ENCODE measurements around the gene ETS2.

The ETS2 gene

DNA sequence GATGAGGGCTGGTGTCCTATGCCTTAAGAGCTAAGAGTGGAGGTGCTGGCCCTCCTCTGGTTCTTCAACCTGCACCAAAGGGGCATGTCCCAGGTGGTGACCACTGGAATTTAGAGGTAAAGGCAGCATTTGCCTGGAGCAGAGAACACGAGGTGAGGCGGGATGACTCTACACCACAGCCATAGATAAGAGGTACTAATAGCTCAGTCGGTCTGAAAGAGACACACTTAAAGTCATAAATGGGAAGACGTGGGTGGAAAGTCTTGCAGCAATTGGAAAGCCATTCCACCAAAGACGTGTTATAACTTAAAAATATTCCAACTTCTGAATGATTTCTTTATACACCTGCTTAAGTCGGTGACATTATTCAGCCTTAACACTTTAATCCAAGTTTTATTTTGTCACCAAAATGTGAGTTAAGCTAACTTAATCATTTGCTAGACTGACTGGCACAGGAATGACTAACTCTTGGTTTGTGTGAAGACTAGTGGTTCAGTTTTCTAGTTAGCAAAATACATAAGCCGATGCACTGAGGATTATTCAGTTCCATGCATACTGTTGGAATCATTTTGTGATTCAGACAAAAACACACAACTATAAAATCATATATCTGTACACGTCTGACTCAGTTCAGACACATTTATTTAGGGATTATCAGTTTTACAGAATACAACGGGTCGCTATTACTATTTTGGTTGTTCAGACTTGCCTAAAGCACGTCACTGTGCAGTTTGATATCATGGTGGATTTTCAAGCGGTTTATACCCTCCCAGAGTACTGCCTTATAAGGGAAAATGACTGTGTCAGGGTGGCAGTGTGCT, 4.6 kb upstream of the ETS2 start:
- DNase-seq (ENCODE audit: low read depth, low spot score) = no peak

DNA sequence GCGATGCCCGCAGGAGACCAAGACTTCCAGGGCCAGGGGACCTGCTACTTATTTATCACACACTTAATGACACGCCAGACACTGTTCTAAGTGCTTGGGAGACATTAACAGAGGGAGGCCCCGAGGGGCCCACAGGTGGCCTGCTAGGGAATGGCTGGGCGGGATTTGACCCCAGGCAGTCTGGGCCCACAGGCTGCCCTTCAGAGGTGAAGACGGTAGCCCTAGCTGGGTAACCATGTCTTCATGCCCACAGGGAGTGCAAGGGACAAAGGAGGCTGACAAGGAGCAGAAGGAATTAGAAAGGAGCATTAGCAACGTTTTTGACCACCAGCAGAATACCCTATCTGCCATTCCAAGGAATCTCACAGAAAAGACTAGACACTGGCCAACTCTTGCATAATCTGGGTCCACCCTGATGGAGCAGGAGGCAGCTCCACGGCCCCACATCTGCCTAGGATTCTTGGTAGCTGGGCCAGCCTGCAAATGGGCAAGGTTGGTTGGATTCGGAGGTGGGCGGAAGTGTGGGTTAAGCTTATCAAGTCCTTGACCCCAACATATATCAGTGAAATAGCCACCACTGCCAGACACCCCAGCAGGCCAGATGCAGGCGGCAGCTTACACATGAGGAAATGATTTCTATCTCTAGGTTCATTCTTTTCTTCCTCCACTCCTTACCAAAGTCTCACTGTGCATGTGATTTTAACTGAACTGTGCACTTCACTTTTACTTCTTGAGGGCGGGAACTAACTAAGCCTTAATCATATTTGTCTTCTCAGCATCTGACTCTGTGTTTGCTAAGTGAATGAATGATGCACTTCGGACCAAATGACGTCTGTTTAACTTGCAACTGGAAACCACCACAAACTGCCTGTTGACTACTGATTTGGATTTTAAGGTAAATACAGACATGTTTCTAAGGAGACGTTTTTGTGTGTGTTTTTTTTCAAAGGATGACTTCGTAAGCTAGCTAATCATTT, 3.4 kb upstream of the ETS2 start:
- no peak for DNase-seq (ENCODE audit: low read depth, low spot score)

DNA sequence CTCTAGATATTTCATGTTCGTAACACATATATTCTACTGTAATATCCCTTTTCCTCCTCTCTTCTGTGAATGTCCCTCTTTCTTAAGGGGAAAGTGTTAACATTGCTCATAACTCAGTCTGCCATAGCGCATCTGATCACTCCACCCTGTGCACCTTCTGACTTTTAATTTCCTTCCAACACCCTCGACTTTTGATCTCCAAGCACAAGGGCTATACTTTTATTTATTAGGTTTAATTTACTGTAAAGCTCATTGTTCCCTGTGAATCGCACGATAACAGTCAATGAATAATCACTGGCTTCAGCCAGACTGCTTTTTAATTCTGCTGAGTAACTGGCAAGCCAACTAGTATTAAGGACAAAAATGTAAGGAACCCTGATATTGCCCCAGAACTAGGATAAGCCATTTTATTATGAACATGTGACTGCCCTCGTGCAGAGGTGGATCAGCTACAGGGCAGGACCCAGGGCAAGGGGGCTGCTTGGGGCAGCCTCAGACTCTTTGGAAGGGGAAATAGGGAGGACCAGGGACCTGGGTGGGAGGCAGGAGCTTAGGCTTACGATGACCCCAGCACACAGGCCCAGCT, 2.6 kb upstream of the ETS2 start:
- no peak for DNase-seq (ENCODE audit: low read depth, low spot score)

DNA sequence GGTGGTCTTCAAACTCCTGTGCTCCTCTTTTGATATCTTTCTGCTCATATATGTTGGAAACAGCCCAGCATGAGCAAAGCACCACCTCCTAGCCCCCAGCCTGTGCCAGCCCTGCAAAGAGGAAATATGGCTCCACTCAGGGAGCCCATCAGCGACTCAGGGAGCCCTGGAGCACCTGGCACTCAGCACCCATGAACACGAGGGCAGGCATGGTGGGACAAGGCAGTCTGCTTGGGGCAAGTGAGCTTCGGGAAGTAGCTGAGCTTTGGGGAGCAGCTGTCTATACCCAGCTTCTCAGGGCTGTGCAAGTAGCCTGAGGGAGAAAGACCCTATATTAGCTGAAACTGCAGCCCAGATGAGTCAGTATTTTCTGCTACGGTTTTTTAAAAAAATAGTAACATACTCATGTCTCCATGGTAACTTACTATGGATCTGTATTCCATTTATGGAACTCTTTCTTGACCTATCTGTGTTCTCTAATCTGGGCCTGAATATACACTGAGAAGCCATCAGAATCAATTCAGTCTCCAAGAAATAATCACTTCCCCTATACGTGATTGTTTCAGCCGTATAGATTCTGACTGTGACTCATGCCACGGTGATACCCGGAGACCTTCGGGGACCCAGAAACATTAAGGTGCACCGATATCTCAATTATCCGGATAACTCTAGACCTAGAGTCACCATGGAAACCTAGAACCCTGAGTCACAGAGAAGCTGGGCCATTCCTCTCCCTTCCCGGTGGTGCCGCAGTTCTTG, 1.5 kb upstream of the ETS2 start:
- no peak for DNase-seq (ENCODE audit: low read depth, low spot score)

DNA sequence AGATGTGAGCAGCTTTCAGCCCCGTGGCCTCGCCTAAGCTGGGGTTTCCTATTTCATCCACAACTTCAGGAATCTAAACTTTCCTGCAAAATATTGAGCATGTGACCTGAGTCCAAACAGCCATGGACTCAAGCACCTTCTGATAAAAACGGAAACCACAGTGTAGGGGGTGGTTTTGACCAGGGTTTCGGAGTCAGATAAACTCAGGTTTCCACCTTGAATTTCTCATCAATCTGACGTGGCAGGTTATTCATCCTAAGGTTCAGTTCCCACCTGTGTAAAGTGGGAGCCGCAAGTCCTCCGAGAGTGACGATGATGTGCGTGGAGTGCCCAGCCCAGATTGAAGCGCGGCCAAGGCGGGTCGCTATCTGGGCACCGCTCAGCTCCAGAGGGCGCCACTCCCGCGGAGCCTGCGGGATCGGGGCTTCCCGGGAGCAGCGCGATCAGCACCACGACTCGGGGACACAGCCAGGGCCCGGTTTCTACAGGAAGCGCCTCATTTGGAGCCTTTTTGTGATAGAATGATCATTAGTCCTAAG, 871 bp upstream of the ETS2 start:
- no peak for DNase-seq (ENCODE audit: low read depth, low spot score)

DNA sequence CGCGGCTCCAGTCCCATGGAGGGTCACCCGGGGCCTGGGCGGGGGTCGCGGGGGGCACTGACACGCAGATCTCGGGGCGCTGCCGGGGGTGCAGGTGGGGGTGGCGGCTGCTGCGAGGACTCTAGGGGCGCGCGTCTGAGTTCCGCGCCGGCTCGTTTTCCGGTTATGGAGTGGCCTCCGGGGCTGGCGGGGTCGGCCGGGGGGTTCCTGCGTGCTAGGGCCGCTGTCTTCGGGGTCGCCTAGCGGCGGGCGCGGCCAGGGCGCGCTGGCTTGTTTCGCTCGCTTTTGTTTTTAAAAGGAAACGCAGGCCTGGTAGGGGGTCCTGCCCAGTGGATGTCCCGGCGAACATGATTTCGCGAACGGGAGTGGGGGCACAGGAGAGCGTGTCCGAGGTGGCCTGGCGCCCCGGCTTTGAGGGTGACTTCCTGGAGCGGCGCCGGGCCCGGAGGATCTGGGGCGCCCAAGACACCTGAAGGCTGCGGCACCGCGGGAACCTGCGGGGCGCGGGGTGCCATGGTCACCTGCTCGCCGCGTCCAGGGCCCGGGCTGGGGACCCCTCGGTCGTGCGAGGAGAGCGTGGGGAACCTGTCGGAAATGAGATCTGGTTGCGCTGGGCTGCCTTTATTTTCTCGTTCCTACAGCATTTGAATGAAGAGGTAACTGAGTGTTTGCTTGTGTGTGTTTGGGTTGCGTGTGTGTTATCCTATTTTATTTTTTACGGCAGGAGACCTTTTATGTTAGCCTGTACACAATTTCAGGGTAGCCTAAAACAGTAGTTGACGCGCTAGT, 618 bp downstream of the ETS2 start:
- DNase-seq (ENCODE audit: low read depth, low spot score) = peak; percentile 7

DNA sequence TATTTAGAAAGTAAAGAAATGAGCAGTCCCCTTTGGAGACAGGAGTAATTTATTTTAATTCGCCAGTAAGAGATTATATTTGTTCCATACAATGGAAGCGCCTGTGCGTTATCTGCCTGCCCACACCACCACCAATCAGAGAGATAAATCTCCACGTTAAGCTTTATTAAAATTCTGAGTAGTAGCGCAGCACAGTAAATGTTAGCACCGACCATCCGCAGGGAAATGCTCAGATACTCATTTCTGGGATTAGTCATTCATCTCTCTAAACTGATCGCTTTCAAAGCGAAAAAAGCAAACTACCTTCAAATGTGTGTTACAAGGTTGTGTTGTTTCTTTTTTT, 1.2 kb downstream of the ETS2 start:
- DNase-seq (ENCODE audit: low read depth, low spot score) = no peak

DNA sequence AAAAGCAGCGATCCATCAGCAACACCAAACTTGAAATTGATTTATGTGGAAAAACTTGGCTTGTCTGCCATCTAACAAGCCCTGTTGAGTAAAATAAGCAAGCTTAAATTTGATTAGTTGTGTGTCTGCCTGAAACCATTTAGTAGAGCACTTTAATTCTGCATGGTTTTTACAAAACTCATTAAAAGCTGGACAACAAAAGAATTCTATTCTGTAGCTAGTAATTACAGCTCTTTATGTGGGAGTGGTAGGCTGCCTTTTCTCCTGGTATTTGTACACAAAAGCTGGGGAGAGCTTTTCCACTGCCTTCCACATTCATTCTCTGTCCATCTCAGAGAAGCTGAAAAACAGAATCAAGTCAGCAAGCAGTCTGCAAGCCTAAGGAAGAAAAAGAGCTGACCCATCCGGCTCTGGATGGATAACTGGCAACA, 1.7 kb downstream of the ETS2 start:
- no peak for DNase-seq (ENCODE audit: low read depth, low spot score)

DNA sequence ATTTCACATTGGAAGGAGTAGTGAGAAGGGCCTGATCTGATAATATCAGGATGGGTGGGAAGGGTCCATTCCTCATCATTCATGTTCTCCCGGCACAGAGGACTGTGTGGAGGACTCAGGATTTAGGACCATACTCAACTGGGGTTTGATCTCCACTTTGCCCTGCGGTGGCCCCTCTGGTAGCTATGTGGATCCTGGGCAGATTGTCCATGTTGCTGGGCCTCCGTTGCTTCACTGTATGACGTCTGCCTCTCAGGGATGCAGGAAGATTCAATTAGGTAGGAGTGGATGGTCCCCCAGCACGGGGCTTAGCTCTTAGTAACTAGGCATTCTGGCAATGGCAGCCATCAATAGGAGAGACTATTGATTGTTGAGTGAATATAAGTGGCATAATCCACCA, 2.3 kb downstream of the ETS2 start:
- DNase-seq (ENCODE audit: low read depth, low spot score) = no peak

DNA sequence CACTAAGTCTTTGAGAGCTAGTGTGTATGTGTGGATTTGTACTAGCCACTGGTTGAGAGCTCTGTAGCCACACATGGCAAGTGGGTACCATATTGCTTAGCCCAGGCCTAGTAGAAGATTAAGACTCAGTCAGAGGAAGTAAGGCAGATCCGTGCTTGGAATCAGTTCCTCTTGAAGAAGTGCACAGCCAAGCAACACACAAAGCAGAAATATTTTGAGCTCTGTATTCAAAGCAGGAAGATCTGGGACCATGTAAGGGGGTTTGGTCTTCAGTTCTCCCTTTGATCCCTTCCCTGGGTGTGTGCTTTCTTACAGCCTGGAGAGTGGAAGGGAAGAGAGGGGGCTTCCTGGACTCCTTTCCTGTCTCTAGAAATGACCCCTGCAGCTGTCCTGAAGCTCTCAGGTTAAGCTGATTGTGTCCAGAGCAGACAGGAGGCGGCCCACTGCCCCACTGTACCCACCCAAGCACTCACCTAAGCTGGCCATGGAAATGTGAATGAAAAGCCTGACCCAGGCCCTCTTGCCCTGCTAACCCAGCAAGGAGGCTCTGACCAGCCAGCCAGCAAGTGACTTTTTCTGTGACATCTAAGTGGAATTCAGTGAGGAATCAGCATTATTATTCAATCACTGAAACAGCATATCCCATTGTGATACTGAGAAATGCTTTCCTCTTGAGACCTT, 3.6 kb downstream of the ETS2 start:
- no peak for DNase-seq (ENCODE audit: low read depth, low spot score)

DNA sequence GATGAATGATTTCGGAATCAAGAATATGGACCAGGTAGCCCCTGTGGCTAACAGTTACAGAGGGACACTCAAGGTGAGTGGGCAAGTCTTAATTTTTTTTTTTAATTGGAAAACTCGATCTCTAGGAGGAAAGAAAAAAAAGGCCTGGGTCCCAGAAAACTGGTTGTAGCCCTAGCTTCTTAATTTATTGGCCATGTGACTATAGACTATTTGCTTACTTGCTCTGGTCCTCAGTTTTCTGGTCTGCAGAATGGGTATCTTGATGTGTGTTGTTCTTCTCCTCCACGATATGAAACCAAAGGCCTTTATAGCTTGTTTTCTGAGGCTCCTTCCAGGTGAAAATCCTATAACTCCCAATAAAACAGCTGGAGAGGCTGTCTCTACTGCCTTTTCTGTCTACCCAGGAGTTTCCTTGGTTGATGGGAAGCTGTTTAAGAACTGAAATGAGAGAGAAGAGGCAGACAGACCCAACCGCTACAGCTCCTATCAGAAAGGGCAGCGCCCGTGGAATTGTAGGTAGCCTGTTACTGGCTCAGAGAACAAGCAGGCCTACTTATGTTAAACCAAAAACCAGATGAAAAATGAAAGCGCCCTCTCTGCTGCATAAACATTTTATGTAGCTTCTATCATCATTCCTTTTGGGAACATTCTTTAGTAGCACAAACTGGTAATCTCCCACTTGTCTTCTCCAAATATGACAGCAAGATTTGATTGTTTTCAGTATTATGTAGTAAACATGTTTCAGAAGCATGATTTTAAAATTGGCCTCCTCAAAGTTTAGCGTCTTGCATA, 4.5 kb downstream of the ETS2 start:
- no peak for DNase-seq (ENCODE audit: low read depth, low spot score)

DNA sequence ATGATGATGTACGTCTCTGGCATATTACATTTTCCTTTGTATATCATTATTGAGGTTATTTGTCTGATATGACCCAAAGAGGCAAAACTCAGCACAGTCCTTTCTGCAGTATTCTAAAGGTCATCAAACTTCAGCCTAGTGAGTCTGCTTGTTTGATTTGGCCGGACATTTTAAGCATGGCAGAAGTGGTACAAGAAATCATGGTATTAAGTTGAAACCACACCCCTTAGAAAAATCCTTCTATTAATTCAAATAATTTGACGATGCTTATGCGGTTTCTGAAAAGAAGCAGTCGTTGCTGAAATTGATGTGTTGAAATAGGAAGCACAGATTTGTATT, 5.1 kb downstream of the ETS2 start:
- no peak for DNase-seq (ENCODE audit: low read depth, low spot score)

DNA sequence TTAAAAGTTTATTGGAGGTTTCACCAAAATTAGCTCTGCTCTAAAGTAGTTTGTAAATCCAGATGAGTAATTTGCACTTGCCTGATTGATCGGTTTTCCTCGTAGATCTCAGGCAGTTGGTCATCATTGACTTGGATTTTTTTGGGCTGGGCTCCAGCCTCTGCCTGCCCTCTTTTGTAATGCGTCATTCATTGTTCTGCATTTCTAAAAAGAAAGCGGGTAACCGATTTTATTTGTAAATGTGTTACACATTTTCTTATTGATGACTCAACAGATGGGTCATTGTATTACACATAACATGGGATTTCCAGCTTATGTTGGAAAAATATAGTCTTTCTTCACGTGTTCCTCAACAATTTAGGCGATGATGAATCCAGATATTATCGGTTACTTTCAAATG, 5.5 kb downstream of the ETS2 start:
- no peak for DNase-seq (ENCODE audit: low read depth, low spot score)

DNA sequence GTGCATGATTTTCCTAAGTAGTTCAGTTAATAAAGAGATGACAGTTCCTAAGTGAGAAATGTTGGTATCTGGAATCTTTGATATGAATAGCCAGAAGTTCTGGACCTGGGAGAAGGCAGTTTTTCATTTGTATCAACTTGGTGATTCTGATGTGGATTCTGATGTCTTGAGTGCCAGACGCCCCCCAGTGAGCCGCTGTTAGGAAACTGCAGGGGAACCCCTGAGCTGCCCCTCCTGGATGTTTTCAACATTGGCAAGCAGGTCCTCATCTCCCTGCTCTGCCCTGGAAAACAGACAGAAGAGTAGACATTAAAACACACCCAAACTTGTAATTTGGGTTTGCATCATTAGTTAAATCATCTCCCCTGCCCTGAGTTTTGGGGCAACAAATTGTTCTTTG, 7.4 kb downstream of the ETS2 start:
- DNase-seq (ENCODE audit: low read depth, low spot score) = no peak

DNA sequence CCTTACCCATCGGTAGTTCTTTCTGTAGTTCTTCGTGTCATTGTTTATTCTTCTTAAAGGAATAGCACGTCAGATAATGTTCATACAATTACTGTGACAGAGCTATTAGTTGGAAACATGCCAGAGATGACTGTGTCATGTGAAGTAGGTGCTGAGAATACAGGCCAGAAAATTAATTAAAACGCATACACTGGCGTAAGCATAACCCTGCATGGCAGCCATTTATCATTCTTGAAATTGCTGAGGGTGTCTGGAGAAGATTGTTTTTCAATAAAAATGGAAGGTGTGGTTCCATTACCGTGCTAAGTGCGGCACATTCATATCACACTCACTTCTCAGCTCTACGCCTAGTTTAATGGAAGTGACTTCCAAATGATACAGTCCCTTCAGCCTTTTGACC, 7.8 kb downstream of the ETS2 start:
- no peak for DNase-seq (ENCODE audit: low read depth, low spot score)

DNA sequence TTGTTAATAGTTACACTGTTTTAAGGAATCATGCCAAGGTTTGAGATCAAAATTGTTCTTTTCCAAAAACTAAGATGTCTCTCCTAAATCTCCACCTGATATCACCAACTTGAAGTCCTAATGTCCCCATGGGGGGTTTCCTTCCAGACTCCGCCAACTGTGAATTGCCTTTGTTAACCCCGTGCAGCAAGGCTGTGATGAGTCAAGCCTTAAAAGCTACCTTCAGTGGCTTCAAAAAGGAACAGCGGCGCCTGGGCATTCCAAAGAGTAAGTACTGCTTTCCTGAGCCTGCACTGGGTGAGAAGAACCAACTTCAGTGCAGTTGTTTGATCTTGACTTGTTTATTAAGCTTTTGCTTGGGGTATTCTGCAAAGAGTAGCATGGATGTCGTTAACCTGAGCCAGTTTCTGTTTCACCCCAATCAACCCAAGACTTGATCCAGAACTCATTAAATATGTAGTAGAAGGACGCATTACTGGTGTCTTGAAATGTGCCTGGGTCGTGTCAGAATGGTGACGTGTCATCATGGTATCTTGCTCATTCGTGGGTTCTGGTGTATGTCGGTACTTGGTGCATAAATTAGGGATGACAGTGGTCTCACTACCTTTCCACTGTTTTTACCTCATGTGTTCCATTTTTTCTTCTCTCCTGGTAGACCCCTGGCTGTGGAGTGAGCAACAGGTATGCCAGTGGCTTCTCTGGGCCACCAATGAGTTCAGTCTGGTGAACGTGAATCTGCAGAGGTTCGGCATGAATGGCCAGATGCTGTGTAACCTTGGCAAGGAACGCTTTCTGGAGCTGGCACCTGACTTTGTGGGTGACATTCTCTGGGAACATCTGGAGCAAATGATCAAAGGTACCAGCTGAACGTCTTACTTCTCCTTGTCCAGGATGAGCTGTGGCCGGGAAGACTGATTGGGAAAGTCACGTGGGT, 8.7 kb downstream of the ETS2 start:
- DNase-seq (ENCODE audit: low read depth, low spot score) = no peak

DNA sequence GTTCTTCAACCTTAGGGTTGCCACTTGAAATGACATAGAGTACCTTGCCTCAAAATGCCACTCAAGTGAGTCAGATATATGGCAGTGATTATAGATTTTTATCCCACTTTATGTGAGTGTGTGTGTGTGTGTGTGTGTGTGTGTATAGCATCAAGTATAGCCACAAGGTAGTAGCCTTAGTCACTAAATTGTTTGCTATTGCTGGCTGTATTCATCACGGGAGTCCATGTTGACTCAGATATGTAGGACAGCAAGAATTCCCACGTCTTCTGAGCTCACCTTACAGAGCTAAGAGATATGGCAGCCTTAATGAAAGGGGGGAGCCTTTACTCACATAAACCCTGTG, 9.3 kb downstream of the ETS2 start:
- no peak for DNase-seq (ENCODE audit: low read depth, low spot score)

DNA sequence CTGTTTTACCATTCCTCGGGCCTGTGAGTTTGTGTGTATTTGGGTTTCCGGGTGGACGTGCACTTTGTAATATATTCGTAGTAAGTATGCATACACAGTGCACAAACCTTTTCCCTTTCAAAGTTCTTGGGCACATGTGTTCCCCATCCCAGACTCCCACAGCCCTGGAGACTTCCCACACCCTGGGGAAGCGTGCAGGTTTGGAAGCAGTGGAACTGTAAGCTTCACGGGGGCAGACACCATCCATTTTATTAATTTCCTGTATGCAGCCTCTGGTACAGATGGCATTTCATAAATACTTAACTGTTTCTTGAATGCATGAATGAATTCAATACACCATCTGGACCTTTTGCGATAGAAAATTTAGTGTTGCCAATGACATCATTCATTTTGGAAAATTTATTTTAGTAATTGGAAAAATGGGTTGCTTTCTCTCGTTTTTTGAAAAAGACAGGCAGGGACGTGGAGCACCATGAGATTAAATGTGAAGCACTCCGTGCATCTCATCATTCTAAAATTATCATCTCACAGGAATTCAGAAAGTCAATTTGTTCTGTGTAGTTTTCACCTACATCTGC, 10.8 kb downstream of the ETS2 start:
- no peak for DNase-seq (ENCODE audit: low read depth, low spot score)
